SIG-M5 (cell line): Measurements from ENCODE around the gene GATAD1.
"Not testable (repeated sequence)": the region's sequence is repeated elsewhere in the genome, so short reads cannot be mapped to it uniquely, and the experiment has no call there.

ENCODE experiments used
- DNase-seq: peaks from one replicate; lab custom pipeline; 2025; lab: John Stamatoyannopoulos, UW

GATAD1 gene

DNA sequence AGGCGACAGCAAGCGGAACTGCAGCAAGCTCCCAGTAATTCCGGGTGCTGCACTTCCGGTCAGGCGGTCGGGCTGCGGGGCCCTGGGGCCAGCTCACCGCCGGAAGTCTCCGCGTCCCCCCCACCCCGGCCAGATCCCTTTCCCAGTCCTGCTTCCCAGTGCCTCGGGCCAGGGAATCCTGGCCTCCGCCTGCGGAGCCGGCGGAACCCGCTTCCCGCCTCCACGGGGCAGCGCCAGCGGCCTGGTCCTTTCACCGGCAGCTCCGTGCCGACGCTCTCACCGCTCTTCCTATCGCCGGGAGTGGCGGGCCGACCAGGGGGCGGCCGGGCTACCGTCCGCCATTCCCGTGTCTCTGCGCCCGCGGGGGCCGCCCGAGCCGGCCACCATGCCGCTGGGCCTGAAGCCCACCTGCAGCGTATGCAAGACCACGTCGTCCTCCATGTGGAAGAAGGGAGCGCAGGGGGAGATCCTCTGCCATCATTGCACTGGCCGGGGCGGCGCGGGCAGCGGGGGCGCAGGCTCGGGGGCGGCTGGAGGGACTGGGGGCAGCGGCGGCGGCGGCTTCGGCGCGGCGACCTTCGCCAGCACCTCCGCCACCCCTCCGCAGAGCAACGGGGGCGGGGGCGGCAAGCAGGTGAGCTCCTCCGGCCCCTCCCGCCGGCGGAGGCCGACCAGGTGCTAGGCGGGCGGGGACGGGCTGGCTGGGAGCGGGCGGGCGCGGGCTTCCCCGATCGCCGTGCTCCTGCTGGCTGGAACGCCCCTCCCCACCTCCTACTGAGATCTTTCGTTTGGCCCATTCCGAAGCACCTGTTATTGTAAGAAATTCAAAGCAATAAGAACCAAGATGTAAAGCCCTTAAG is at the start of gene GATAD1:
GATAD1 (plus strand) TSS at position 138 of the 860 bp plus-strand sequence; CDS start at position 386, 248 bp downstream.
- DNase-seq: no peak

GRCh38 chr7:92397542-92397941 is 49.7 kb upstream of the GATAD1 start:
- DNase-seq: no peak

- DNase-seq: no peak
Measured at GRCh38 chr7:92400013-92400412, 47.3 kb upstream of the GATAD1 start.

GRCh38 chr7:92402920-92403759 is 44.1 kb upstream of the GATAD1 start:
- DNase-seq: no peak

GRCh38 chr7:92403760-92404074 is 43.6 kb upstream of the GATAD1 start:
- no peak for DNase-seq

DNA sequence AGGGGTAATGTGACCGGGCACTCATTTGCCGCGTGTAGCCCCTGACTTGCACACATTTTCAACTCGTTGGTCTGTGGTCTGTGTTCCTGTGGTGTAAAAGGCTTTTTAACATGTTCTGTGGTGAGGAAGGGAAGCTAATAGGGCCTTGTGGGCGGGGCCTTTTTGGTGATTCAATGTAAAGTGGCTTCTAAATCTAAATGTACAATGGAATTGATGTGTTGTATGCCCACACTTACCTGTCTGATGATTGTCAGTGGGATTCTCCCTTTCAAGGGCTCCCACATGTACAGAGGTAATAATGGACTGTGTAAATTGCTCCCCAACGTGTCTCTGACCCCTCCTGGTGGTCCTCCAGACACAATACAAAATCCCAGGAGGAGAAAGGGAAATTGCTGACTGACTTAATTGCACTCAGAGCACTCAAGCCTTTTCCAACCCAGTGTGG is 43.1 kb upstream of the GATAD1 start:
- DNase-seq: no peak

DNA sequence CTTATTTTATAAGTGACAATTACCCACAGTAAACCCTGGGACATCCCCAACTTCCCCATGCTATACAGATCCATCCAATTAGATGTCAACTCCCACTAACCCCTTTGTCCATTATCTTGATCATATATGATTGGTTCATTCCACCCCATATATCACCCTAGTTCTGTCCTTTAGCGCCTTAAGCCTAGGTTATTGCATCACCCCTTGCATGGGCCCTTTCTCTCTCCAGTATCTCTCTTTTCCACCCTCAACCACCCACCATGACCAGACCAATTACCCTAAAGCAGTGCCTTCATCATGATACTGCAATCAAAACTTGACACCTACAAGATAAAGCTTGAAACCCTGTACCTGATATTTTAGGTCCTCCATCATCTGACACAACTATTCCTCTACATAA is 37.9 kb upstream of the GATAD1 start:
- DNase-seq: no peak

- DNase-seq: not testable (repeated sequence)
Measured at GRCh38 chr7:92410162-92410561, 37.1 kb upstream of the GATAD1 start.

DNA sequence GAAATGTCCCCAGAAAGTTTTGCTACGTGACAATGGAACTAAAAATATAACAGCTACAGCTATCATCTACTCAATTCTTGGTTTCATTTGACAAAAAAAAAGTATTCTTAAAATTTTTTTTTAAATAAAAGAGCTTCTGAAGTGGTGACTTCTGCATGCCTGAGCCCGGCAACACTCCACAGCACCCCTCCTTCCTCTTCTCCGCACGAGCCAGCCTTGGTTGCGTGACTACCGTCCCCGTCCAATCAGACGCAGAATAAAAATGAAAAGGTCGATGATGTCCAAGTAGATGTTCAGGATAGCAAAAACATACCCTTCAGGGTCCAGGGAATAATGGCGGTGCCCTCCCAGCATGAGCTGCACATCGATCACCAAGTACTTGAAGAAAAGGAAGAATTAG is 34.5 kb upstream of the GATAD1 start:
- DNase-seq: no peak

- DNase-seq: no peak
Measured at GRCh38 chr7:92413550-92413949, 33.7 kb upstream of the GATAD1 start.

GRCh38 chr7:92415225-92415624 is 32.1 kb upstream of the GATAD1 start:
- no peak for DNase-seq

GRCh38 chr7:92417913-92418312 is 29.4 kb upstream of the GATAD1 start:
- no peak for DNase-seq

- no peak for DNase-seq
Measured at GRCh38 chr7:92421676-92422435, 25.4 kb upstream of the GATAD1 start.

- DNase-seq: no peak
Measured at GRCh38 chr7:92422926-92423325, 24.4 kb upstream of the GATAD1 start.

GRCh38 chr7:92423710-92424131 is 23.6 kb upstream of the GATAD1 start:
- DNase-seq: no peak

GRCh38 chr7:92425311-92425947 is 21.9 kb upstream of the GATAD1 start:
- DNase-seq: no peak

DNA sequence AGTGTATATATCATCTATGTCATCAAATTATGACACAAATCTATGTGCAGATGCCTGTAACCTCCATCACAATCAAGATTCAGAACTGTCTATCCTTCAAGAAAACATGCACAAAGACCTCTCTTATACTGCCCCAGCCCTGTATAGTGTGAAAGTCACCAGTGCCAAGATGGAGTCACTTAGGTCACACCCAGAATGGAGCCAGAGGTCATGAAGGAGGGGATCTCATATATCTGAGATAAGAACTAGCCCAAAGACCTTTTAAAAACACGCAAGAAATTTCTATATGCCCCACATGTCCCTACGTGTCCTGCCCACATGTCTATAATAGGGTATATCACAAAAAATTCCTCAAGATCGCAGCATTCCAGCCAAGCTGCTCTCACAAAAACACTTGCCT is 20.1 kb upstream of the GATAD1 start:
- no peak for DNase-seq

DNA sequence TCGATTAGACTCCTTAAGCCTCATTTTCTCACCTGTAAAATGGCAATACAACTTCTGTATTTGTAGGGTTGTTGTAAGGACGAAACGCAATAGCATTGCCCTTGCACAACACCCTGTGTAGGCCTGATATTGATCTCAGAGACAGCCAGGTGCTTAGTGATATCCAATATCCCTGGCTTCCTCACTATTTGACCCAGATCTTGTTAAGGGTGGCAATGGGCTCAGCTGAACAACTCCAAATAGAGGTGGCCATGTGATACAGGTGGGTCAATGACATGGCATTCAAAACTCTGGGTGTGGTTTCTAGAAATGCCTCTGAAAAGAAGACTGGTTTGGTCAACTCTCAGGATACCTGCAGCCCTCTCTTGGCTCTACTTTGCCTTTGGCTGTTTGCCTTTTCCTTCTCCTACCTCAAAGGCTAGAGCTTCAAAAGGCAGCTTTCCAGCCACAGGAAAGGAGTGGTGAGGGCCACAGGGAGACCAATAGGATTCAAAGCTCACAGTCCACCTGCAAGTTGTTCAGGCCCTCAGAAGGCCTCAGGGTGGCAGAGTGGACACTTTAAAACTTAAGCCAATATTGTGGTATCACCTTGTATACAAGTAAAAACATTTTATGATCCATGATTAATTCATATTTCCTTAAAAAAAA is 14.9 kb upstream of the GATAD1 start:
- DNase-seq: no peak

DNA sequence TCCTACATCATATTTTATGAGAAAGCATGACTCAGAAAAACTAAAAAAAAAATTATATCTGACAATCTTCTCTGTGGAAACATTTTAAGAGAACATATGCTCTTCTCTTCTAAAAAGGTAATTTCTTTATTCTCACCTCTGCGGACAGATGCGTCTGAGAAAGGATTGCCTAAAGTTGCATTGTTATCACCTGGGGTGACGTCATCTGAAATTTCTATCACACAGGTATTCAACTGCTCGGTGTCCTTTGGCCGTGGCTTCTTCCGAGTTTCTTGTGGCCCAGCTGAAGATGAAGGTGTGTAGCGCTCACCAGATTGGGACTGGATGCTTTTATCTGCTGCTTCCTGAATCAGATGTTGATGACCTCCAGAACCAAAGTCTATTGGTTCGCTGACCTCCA is 14.3 kb upstream of the GATAD1 start:
- DNase-seq: no peak

GRCh38 chr7:92435542-92435941 is 11.7 kb upstream of the GATAD1 start:
- DNase-seq: no peak
